Fibroblast of skin of left biceps (primary cell): Measurements from ENCODE around the gene MRPL18.
"Not testable (repeated sequence)": the region's sequence is repeated elsewhere in the genome, so short reads cannot be mapped to it uniquely, and the experiment has no call there.

Source experiments
- DNase-seq, 2 experiments: peaks; one replicate each; pipeline ENCODE4 v3.0.0-alpha.2; 2013; ENCODE audit warnings: low read depth in 2 of 2

MRPL18 gene

GRCh38 chr6:159790149-159790955, at the start of gene MRPL18:
MRPL18 (plus strand) TSS chr6:159790467; CDS start chr6:159790588, 121 bp downstream.
- peak; percentile 93 for DNase-seq

- DNase-seq: no peak
Measured at GRCh38 chr6:159742165-159742564, 48.1 kb upstream of the MRPL18 start.

- DNase-seq: no peak
Measured at GRCh38 chr6:159745081-159745480, 45.2 kb upstream of the MRPL18 start.

GRCh38 chr6:159746759-159747158, 43.5 kb upstream of the MRPL18 start:
- DNase-seq: no peak

GRCh38 chr6:159748127-159748526, 42.1 kb upstream of the MRPL18 start:
- not testable (repeated sequence) for DNase-seq

GRCh38 chr6:159751448-159751847, 38.8 kb upstream of the MRPL18 start:
- DNase-seq: no peak

- no peak for DNase-seq
Measured at GRCh38 chr6:159753081-159753872, 37.0 kb upstream of the MRPL18 start.

GRCh38 chr6:159754401-159754800, 35.9 kb upstream of the MRPL18 start:
- DNase-seq: no peak

GRCh38 chr6:159754959-159755914, 35.0 kb upstream of the MRPL18 start:
- no peak for DNase-seq

GRCh38 chr6:159756508-159756907, 33.8 kb upstream of the MRPL18 start:
- DNase-seq: no peak

- DNase-seq: peak; percentile 51 to 53
Measured at GRCh38 chr6:159758031-159759001, 32.0 kb upstream of the MRPL18 start.

GRCh38 chr6:159759645-159760044, 30.6 kb upstream of the MRPL18 start:
- no peak for DNase-seq

- peak; percentile 76 for DNase-seq
Measured at GRCh38 chr6:159760602-159761057, 29.6 kb upstream of the MRPL18 start.

GRCh38 chr6:159761129-159761872, 29.0 kb upstream of the MRPL18 start:
- no peak for DNase-seq

GRCh38 chr6:159761873-159762680, 28.2 kb upstream of the MRPL18 start, which contains the start of gene ACAT2:
ACAT2 (plus strand) TSS chr6:159762045; CDS start chr6:159762088, 43 bp downstream.
- peak; percentile 84 to 86 for DNase-seq

- no peak for DNase-seq
Measured at GRCh38 chr6:159762681-159763293, 27.5 kb upstream of the MRPL18 start.

GRCh38 chr6:159766906-159767305, 23.4 kb upstream of the MRPL18 start:
- DNase-seq: no peak

- no peak for DNase-seq
Measured at GRCh38 chr6:159769470-159769869, 20.8 kb upstream of the MRPL18 start.
